GM21619 (cell line): ENCODE data around the gene BCO2.

Experiments
- ATAC-seq: cut with Tn5 transposase; IDR thresholded peaks from one replicate; pipeline ENCODE4 v1.9.1; 2021; ENCODE audit not compliant: unreplicated experiment

BCO2 gene

GRCh38 chr11:112247201-112247600, 71.9 kb downstream of the BCO2 start:
- ATAC-seq, result no peak

- no peak for ATAC-seq
Measured at GRCh38 chr11:112248201-112248600, 72.9 kb downstream of the BCO2 start.

- no peak for ATAC-seq
Measured at GRCh38 chr11:112249871-112250610, 74.7 kb downstream of the BCO2 start.

GRCh38 chr11:112253605-112254242, 78.4 kb downstream of the BCO2 start:
- no peak for ATAC-seq

GRCh38 chr11:112255067-112255720, 79.9 kb downstream of the BCO2 start:
- ATAC-seq, result no peak

GRCh38 chr11:112260490-112260889, 85.2 kb downstream of the BCO2 start, which contains the start of gene PLET1:
Gene PLET1 (minus strand): TSS chr11:112260860. CDS start chr11:112260589, 271 bp downstream.
- no peak for ATAC-seq

GRCh38 chr11:112265659-112266409, 90.5 kb downstream of the BCO2 start:
- ATAC-seq, result no peak

GRCh38 chr11:112266410-112266778, 91.1 kb downstream of the BCO2 start:
- ATAC-seq, result no peak

GRCh38 chr11:112267188-112267591, 91.9 kb downstream of the BCO2 start:
- no peak for ATAC-seq

GRCh38 chr11:112268406-112268805, 93.1 kb downstream of the BCO2 start:
- no peak for ATAC-seq
